HG02610 (cell line): Measurements from ENCODE around the gene PRAC2.

Source experiments
- ATAC-seq: cut with Tn5 transposase; IDR thresholded peaks from one replicate; pipeline ENCODE4 v1.9.1; 2021; ENCODE audit warnings: mild to moderate bottlenecking, moderate library complexity; ENCODE audit not compliant: unreplicated experiment

Gene PRAC2

DNA sequence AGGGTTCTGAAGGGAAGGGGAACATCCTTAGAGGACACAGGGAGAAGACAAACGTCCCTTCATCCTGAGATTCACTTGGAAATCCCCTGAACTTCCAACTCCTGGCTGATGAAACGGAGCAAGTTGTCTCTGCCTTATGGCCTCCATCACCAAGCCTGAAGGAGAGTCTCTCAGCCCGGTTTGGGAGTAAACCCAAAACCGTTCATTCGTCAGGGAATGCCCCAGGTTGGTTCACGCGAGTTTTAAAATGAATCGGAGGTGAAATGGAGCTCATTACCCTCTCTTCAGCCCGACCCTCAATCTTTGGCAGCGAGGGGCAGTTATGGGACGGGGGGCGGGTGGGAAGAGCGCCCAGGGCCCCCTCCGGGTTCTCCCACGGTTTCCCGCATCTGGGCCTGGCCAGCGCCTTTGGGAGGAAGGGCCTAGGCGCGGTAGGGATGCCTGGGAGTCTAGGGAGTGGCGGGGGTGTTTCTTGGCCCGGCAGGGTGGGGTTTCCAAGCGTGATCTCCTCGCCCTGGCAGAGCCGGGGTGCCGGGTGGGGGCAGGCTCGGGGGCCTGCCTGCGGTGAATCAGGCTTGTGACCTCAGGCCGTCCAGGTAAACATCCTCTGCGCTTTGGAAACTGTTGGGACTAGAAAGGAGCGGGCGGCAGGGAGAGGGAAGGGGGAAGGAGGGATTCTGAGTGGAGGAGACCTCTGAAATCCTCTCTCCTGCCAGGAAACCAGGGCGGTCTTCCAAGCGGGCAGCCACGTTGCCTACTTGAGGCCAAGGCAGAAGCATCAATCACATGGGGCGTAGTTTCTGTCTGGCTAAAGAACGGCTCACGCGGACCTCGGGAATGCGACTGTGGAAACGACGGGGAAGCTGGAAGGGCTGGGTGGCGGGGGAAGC, 29.7 kb downstream of the PRAC2 start:
- ATAC-seq = no peak

DNA sequence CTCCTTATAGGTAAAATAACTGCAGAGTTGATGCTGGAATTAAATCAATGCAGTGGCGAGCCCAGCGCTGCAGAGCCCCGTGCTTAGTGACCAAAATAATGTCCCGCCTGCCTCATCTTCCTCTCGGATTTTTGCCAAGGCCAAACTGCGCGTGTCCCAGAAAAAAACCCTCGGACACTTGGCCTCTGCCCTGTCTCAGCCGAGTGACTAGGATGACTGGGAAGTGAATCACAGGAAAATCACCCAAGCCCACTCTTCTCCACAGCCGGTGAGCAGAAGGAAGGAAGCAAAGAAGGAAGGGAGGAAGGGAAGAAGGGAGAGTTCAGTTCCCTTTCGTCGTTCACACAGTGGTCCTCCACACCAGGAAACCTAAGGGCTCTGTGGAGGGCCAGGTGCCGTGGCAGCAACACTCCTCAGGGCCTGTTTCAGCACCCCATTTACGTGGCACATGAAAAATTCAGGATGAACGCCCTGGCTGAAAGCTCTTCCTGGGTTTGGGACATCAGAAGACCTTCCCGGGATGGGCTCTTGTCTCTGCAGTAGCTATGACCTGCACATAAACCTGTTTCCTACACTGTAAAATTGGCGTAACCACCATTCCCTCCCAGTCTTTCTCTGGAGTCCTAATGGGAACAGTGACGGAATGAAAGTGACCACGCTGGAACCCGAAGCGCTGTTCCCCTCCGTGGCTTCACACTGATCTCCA, 31.0 kb downstream of the PRAC2 start:
- ATAC-seq = no peak

DNA sequence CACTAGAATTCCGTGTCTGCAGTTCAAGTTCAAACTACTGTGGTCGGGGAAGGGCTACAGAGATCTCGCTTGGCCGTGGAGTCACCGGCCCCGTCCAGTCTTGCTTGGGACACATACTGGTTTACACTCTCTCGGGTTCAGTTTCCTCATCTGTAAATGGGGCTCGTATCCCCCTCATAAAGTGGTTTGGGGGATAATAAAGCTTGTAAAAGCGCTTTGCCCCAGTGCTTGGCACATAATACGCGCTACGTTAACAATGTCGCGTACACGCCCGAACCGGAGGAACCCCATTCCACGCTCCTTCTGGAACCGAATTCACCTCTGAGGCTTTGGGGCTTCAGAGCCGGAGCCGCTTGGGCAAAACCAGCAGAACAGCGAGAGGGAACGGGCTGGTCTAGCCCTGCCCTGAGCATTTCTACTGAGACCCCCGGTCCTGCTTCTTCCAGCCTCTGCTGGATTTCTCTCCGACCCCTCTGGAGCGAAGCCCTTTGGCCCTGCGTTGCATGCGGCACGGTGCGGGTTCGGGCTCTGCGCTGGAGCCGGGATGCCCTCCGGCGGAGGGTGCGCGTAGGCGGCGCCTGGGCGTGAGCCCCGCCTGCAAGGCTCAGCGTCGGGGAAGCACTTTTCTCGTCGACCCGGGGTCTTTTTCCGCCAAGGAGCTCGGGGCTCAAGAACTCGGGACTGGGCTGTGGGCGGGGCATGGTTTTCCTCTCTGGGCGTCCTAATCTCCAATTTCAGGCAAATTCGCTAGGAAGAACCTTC, 31.7 kb downstream of the PRAC2 start:
- ATAC-seq = no peak

DNA sequence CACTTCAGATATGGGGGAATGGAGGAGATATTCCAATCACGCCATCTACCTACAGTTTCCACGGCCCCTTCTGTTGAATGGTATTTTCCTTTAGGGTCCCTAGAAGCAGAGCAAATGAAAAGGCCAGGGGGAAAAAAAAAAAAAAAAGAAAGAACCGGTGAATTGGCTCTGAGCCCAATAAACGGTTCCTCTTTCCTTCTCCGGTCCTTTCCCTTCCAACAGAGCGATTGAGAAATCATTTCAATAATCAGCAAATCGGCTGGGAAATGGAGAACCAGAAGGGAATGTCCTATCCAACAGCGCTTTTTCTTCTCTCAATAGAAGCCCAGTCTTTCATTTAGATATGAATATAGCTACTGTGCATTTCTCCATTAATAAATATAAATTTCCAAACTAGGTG, 32.4 kb downstream of the PRAC2 start:
- ATAC-seq = no peak

DNA sequence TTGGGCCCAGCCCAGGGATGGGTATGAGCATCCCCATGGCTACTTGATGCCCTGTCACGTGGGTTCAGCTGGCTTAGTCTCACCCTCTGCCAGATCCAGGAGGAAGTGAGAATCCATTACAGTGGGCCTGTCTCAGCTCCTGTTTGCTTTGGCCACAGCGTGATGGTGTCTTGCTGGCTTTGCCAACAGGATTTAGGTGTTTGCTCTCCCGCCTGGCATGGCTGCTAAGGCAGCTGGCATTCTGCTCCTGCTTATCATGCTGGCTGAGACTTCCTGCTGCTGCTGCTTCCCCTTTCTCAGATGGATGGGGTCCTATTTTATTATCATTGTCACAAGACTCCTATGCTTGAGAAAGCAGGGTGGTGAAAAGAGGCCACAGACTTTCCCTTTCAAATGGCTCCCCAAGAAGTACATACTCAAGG, 33.9 kb downstream of the PRAC2 start:
- ATAC-seq = no peak

DNA sequence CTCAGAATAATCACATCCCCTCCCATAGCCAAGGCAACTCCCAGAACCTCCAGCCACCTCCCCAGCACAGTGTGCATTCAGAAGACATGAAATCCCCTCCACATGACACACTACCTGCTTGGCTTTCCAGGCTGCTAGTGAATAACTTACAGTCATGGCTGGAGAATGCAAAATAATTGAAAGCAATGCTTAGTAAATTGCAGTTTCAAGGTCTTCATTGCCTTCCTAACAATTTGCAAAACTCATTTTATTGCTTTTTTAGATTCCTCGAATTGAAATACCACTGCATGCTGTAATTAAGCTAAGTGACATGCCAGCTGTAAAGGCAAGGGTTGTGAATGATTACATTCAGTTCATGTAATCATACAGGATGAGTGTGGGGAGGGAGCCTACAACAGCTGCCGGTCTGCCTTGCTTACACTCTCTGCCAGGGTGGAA, 34.6 kb downstream of the PRAC2 start:
- no peak for ATAC-seq

DNA sequence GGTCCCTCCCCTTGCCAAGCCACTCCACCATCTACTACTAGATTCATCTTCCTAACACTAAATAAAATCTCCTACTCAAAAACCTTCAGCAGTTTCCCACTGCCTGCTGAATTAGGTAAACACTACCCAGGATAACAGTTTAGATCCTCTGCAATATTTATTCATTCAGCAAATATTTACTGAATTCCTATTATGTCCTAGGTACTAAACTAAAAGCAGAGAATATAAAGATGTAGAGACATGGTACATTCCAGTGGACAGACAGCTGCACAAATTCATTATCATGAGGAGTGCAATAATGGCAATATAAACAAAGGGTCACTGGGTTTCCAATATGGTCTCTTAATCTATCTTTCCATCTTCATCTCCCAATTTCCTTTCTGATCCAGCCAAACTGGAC, 36.3 kb downstream of the PRAC2 start:
- no peak for ATAC-seq

DNA sequence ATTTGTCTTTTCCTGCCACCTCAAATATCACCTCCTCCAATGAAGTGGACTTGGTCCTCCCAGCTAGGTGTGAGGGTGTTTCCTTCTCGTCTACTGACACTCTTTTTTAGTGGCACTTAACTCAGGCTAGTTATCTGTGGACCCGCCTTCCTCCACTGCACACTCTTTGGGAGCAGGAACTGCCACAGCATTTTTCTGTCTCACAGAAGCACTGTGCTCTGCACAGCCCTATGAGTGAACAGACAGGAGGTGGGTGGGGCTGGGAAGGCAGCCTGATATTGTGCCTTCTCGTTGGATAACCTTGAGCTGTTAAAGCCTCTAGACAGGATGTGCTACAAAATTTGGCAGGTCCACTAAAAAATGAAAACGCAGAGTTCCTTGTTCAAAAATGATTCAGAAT, 37.4 kb downstream of the PRAC2 start:
- no peak for ATAC-seq

DNA sequence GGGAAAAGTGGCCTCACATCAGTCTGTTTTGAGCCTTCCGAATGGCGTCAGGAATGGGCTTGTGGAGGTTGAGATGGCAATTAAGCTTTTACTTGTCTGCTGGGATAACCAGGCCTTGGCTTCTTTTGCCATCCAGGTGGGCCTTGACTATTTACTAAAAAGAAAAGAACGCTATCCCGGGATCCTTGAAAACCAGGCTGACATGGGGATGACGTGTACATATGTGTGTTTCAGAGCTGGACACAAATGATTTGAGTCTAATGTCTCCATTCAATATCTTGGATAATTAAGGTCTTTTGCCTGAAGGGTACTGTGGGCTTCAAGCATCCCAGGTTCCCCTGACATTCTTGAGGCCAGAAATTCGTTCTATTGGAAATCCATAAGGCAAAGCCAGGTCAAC, 38.1 kb downstream of the PRAC2 start:
- no peak for ATAC-seq

DNA sequence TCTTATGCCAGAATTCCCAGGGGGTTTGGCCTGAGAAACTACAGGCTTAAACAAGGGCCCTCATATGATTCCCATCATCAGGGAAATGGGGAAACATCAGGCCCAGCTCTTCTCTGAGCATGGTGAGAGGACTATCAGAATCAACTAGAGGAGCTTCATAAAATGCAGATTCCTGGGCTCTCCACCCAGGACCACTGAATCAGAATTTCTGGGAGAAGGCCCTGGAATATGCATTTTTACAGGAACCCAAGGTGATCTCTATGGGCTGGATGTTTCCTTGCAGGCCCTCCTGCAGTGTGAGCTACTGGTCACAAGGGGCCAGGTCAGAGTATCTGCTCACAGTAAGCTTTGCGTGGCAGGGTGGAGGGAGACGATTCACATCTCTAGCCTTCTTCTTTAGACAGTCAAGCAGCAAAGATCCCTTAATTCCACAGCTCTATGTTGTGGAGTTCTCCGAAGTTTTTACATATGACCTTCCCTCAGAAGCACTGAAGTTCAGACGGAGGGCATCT, 44.3 kb downstream of the PRAC2 start:
- ATAC-seq = no peak

DNA sequence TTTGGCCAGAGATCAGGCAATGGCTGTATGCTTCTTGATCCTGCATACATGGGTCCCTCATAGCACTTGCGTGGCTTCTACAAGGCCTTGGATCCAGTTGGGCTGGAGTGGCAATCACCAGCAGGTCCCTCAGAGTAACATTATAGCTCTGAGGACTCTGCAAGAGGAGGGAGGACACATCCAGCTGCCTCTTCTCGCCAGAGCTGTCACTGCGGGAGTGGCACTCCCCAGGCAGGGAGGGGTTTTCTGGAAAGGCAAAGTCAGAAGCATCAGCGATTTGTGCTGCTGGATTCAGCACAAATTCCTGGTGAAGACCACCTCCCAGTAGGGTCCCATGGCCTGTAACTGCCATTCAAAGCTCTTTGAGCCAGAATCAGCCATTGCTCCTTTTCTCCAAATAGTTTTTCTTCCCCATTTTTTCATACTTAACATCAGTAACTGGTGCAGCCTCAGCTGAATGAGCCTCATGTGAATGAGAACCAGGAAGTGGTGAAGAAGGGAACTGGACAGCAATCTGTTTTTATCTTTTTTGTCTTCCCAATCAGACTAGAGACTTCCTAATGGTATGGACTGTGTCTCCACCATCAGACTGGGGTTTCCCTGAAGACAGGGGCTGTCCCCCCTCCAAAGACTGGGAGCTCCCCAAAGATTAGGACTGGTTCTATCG, 46.2 kb downstream of the PRAC2 start:
- ATAC-seq = no peak

DNA sequence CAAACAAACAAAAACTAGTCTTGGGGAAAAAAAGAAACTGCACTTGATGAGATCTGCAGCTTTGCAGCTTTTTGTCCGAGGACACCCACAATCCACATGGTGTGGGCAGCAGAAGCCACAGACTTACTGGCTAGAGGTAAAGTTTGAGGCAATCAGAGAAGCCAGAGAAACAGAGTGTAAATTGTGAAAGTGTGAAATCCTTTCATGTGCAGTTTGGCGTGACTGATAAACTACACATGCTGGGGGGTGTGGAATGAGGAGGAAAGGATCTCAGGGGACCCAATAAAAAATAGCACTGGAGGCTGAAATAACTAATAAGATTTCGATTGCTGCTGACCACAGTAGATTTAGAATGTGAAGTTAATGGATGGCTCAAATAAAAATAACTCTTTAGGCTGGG, 48.0 kb downstream of the PRAC2 start:
- ATAC-seq = no peak

DNA sequence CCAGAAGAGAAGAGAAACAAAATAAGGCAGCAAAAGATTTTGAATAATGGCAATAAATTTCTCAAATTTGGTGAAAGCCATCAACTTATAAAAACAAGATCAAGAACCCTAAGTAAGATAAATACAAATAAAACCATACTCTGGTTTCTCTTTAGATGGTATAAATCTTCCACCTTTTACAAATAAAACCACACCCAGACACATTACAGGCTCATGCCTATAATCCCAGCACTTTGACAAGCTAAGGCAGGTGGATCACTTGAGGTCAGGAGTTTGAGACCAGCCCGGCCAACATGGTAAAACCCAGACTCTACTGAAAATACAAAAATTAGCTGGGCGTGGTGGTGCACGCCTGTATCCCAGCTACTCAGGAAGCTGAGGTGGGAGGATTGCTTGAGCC, 50.3 kb downstream of the PRAC2 start:
- no peak for ATAC-seq
